WI38 (cell line): Measurements from ENCODE around the gene ABHD16A.

ENCODE experiments used
- H3K4me3 ChIP-seq: 2 replicates; pipeline ENCODE4 v1.5.1; 2011; ENCODE audit warnings: low read depth, mild to moderate bottlenecking, control low read depth, low read length
- CTCF ChIP-seq: IDR thresholded peaks from 2 replicates; pipeline ENCODE4 v1.5.1; 2012; ENCODE audit warnings: low read depth, mild to moderate bottlenecking, control low read depth, low read length

The ABHD16A gene

GRCh38 chr6:31741815-31742214 lies 38.7 kb upstream of the ABHD16A start:
- H3K4me3 ChIP-seq = no peak overlapping the region
- no peak for TF ChIP-seq CTCF

- H3K4me3 ChIP-seq = peak overlapping the region; percentile 83
- TF ChIP-seq CTCF = no peak
Measured at GRCh38 chr6:31740397-31741223, 37.5 kb upstream of the ABHD16A start.

GRCh38 chr6:31739639-31740396 lies 36.7 kb upstream of the ABHD16A start, which contains the start of gene MSH5:
Gene MSH5 (plus strand): TSS chr6:31740005. CDS start chr6:31740467, 462 bp downstream.
- TF ChIP-seq CTCF = no peak

GRCh38 chr6:31737991-31738979 lies 35.2 kb upstream of the ABHD16A start:
- H3K4me3 ChIP-seq = peak overlapping the region; percentile 30; the same call in 1 of the 2 replicates
- TF ChIP-seq CTCF = no peak

More at GRCh38 chr6:31739639-31740396, 36.7 kb upstream of the ABHD16A start, which contains the start of gene MSH5:
- peak within 1 kb of the TSS; percentile 83 for H3K4me3 ChIP-seq

GRCh38 chr6:31737315-31737990 lies 34.3 kb upstream of the ABHD16A start:
- no peak overlapping the region for H3K4me3 ChIP-seq

More at GRCh38 chr6:31737315-31737990, 34.3 kb upstream of the ABHD16A start:
- no peak for TF ChIP-seq CTCF
